ENCODE measurements around the gene EYA4. TPM values are rescaled to one million over a fixed set of nuclear protein-coding genes. Genes with fewer than 3 reads are reported as not detected.
"Not testable (repeated sequence)": the region's sequence is repeated elsewhere in the genome, so short reads cannot be mapped to it uniquely, and the experiment has no call there.

Gene EYA4
- total RNA-seq, 1 experiment from 2014 or later = 44.5 TPM

GRCh38 chr6:133397601-133398000 is 156.4 kb downstream of the EYA4 start:
- not testable (repeated sequence) for H3K27me3 ChIP-seq; H3K9me3 ChIP-seq (replicated peaks); H3K27ac ChIP-seq; DNase-seq; H3K4me3 ChIP-seq; H3K36me3 ChIP-seq
- peaks cover 36% of the 10 kb centered on the region for H3K4me1 ChIP-seq

- DNase-seq = no peak
Observed at GRCh38 chr6:133399426-133399825, 158.3 kb downstream of the EYA4 start.

GRCh38 chr6:133404151-133404550 is 163.0 kb downstream of the EYA4 start:
- H3K36me3 ChIP-seq = no peaks in the 10 kb centered on the region
- H3K27me3 ChIP-seq = no peaks in the 10 kb centered on the region
- H3K9me3 ChIP-seq (replicated peaks) = no peaks in the 10 kb centered on the region
- no peak for DNase-seq
- no peak overlapping the region for H3K4me3 ChIP-seq
- H3K27ac ChIP-seq = no peak overlapping the region
- peaks cover 18% of the 10 kb centered on the region for H3K4me1 ChIP-seq

More at GRCh38 chr6:133399426-133399825, 158.3 kb downstream of the EYA4 start:
- Histone ChIP-seq H3K4me1 (peaks cover 30% of the 10 kb centered on the region), H3K27ac (no peak overlapping the region), H3K9me3 (replicated peaks) (no peaks in the 10 kb centered on the region), H3K4me3 (no peak overlapping the region), H3K27me3 (no peaks in the 10 kb centered on the region), H3K36me3 (no peaks in the 10 kb centered on the region)

- peaks cover 23% of the 10 kb centered on the region for H3K4me1 ChIP-seq
- H3K9me3 ChIP-seq (replicated peaks) = no peaks in the 10 kb centered on the region
- H3K36me3 ChIP-seq = no peaks in the 10 kb centered on the region; the same call in 1 of the 2 replicates
- DNase-seq = no peak
- no peaks in the 10 kb centered on the region for H3K27me3 ChIP-seq
- no peak overlapping the region for H3K4me3 ChIP-seq
- no peak overlapping the region for H3K27ac ChIP-seq
Observed at GRCh38 chr6:133404728-133405127, 163.6 kb downstream of the EYA4 start.

GRCh38 chr6:133407320-133408100 is 166.4 kb downstream of the EYA4 start:
- no peak overlapping the region for H3K27ac ChIP-seq
- H3K36me3 ChIP-seq = no peaks in the 10 kb centered on the region; the same call in 1 of the 2 replicates
- no peak overlapping the region for H3K4me3 ChIP-seq
- no peaks in the 10 kb centered on the region for H3K27me3 ChIP-seq
- no peaks in the 10 kb centered on the region for H3K9me3 ChIP-seq (replicated peaks)
- peaks cover 29% of the 10 kb centered on the region for H3K4me1 ChIP-seq
- no peak for DNase-seq

- peak in 1 of 2 experiments; percentile 29 for DNase-seq
- Histone ChIP-seq H3K36me3 (no peaks in the 10 kb centered on the region; the same call in 1 of the 2 replicates), H3K4me3 (no peak overlapping the region), H3K9me3 (replicated peaks) (no peaks in the 10 kb centered on the region), H3K27me3 (no peaks in the 10 kb centered on the region), H3K4me1 (peaks cover 29% of the 10 kb centered on the region), H3K27ac (peak overlapping the region; percentile 48)
Observed at GRCh38 chr6:133408132-133408531, 167.0 kb downstream of the EYA4 start.

- Histone ChIP-seq H3K27me3 (no peaks in the 10 kb centered on the region), H3K27ac (peak overlapping the region; percentile 48), H3K9me3 (replicated peaks) (no peaks in the 10 kb centered on the region), H3K4me3 (no peak overlapping the region), H3K4me1 (peaks cover 29% of the 10 kb centered on the region), H3K36me3 (no peaks in the 10 kb centered on the region; the same call in 1 of the 2 replicates)
- DNase-seq = peak; percentile 43 to 55
Observed at GRCh38 chr6:133408543-133408942, 167.4 kb downstream of the EYA4 start.

GRCh38 chr6:133410638-133411435 is 169.7 kb downstream of the EYA4 start:
- Histone ChIP-seq H3K4me3 (no peak overlapping the region), H3K36me3 (no peaks in the 10 kb centered on the region; the same call in 1 of the 2 replicates), H3K4me1 (peaks cover 29% of the 10 kb centered on the region), H3K27ac (no peak overlapping the region), H3K27me3 (no peaks in the 10 kb centered on the region), H3K9me3 (replicated peaks) (no peaks in the 10 kb centered on the region)
- DNase-seq = no peak

GRCh38 chr6:133411757-133412156 is 170.6 kb downstream of the EYA4 start:
- H3K4me1 ChIP-seq = peaks cover 29% of the 10 kb centered on the region
- DNase-seq = no peak
- H3K27ac ChIP-seq = no peak overlapping the region
- H3K27me3 ChIP-seq = no peaks in the 10 kb centered on the region
- H3K9me3 ChIP-seq (replicated peaks) = no peaks in the 10 kb centered on the region
- H3K36me3 ChIP-seq = no peaks in the 10 kb centered on the region; the same call in 1 of the 2 replicates
- no peak overlapping the region for H3K4me3 ChIP-seq

GRCh38 chr6:133415262-133415661 is 174.1 kb downstream of the EYA4 start:
- no peak for DNase-seq
- Histone ChIP-seq H3K4me1 (peaks cover 9% of the 10 kb centered on the region), H3K4me3 (no peak overlapping the region), H3K27me3 (no peaks in the 10 kb centered on the region), H3K27ac (no peak overlapping the region), H3K36me3 (no peaks in the 10 kb centered on the region), H3K9me3 (replicated peaks) (no peaks in the 10 kb centered on the region)

- Histone ChIP-seq H3K27me3 (no peaks in the 10 kb centered on the region), H3K4me3 (no peak overlapping the region), H3K9me3 (replicated peaks) (no peaks in the 10 kb centered on the region), H3K27ac (no peak overlapping the region), H3K36me3 (no peaks in the 10 kb centered on the region), H3K4me1 (no peaks in the 10 kb centered on the region)
- DNase-seq = no peak
Observed at GRCh38 chr6:133418108-133418507, 177.0 kb downstream of the EYA4 start.

GRCh38 chr6:133423242-133423641 is 182.1 kb downstream of the EYA4 start:
- H3K27me3 ChIP-seq = no peaks in the 10 kb centered on the region

GRCh38 chr6:133424359-133424758 is 183.2 kb downstream of the EYA4 start:
- DNase-seq = no peak
- no peaks in the 10 kb centered on the region for H3K36me3 ChIP-seq

More at GRCh38 chr6:133423242-133423641, 182.1 kb downstream of the EYA4 start:
- no peak overlapping the region for H3K4me3 ChIP-seq
- DNase-seq = no peak
- H3K27ac ChIP-seq = no peak overlapping the region
- H3K36me3 ChIP-seq = no peaks in the 10 kb centered on the region
- peaks cover 7% of the 10 kb centered on the region for H3K4me1 ChIP-seq
- no peaks in the 10 kb centered on the region for H3K9me3 ChIP-seq (replicated peaks)

GRCh38 chr6:133426038-133426437 is 184.9 kb downstream of the EYA4 start:
- Histone ChIP-seq H3K4me1 (peaks cover 16% of the 10 kb centered on the region), H3K27me3 (no peaks in the 10 kb centered on the region), H3K9me3 (replicated peaks) (no peaks in the 10 kb centered on the region), H3K27ac (no peak overlapping the region), H3K4me3 (no peak overlapping the region), H3K36me3 (no peaks in the 10 kb centered on the region)
- no peak for DNase-seq

More at GRCh38 chr6:133424359-133424758, 183.2 kb downstream of the EYA4 start:
- H3K4me1 ChIP-seq = peaks cover 11% of the 10 kb centered on the region
- no peak overlapping the region for H3K4me3 ChIP-seq
- H3K27ac ChIP-seq = no peak overlapping the region
- no peaks in the 10 kb centered on the region for H3K9me3 ChIP-seq (replicated peaks)
- no peaks in the 10 kb centered on the region for H3K27me3 ChIP-seq

- no peak overlapping the region for H3K4me3 ChIP-seq
- DNase-seq = peak; percentile 56 to 71
- H3K27ac ChIP-seq = peak overlapping the region; percentile 18
- peaks cover 29% of the 10 kb centered on the region for H3K4me1 ChIP-seq
- H3K27me3 ChIP-seq = no peaks in the 10 kb centered on the region
- no peaks in the 10 kb centered on the region for H3K36me3 ChIP-seq
- no peaks in the 10 kb centered on the region for H3K9me3 ChIP-seq (replicated peaks)
Observed at GRCh38 chr6:133428295-133428694, 187.1 kb downstream of the EYA4 start.
